Upper lobe of left lung (tissue), 6 donors: Measurements from ENCODE around the gene ELOA. TPM values are rescaled to one million over a fixed set of nuclear protein-coding genes. Genes with fewer than 3 reads are reported as not detected.
A peak's percentile ranks its signal among the peaks of the same experiment; 100 is the strongest.

Experiments
- ATAC-seq, 2 donors: fragments of 200-7000 bp; cut with Tn5 transposase; one replicate each; pipeline ENCODE4 v1.9.1; 2022; ENCODE audit warnings: mild to moderate bottlenecking in 2 of 2, moderate library complexity in 2 of 2; ENCODE audit not compliant: low FRiP score in 2 of 2
- DNase-seq, 2 donors: peaks; one replicate each; pipeline ENCODE4 v3.0.0-alpha.2; 2019 to 2020
- H3K27ac ChIP-seq, 4 donors: fragments of 200-600 bp; sonication (generic); one replicate each; pipeline ENCODE4 v1.5.1; 2016 to 2019
- H3K27me3 ChIP-seq, 4 donors: fragments of 200-600 bp; sonication (generic); one replicate each; pipeline ENCODE4 v1.5.1; 2017 to 2019
- H3K36me3 ChIP-seq, 4 donors: fragments of 200-600 bp; sonication (generic); one replicate each; pipeline ENCODE4 v1.5.1; 2016 to 2019
- H3K4me1 ChIP-seq, 4 donors: fragments of 200-600 bp; sonication (generic); one replicate each; pipeline ENCODE4 v1.5.1; 2018 to 2019
- H3K4me3 ChIP-seq, 4 donors: fragments of 200-600 bp; sonication (generic); one replicate each; pipeline ENCODE4 v1.5.1; 2017 to 2019; ENCODE audit warnings: mild to moderate bottlenecking in 2 of 4, moderate library complexity in 1 of 4
- H3K9me3 ChIP-seq, 4 donors: fragments of 200-600 bp; sonication (generic); one replicate each; pipeline ENCODE4 v1.5.1; 2018 to 2019
- CTCF ChIP-seq, 6 experiments: fragments of 450-650 bp in 4 of 6; fragments of 200-600 bp in 2 of 6; sonication (generic) in 2 of 6; IDR thresholded peaks; one replicate each; pipeline ENCODE4 v1.5.1; 2016 to 2019; ENCODE audit warnings: antibody characterized with exemption in 6 of 6
- EP300 ChIP-seq, 4 donors: sonication (generic); formaldehyde crosslinking; IDR thresholded peaks; one replicate each; pipeline ENCODE4 v1.5.1; 2017; ENCODE audit warnings: antibody characterized with exemption in 4 of 4, control low read depth in 2 of 4
- POLR2A ChIP-seq, 4 donors: fragments of 450-650 bp; IDR thresholded peaks; one replicate each; pipeline ENCODE4 v1.5.1; 2016 to 2017; ENCODE audit warnings: antibody characterized with exemption in 4 of 4, mild to moderate bottlenecking in 2 of 4
- POLR2AphosphoS5 ChIP-seq, 2 donors: sonication (generic); formaldehyde crosslinking; IDR thresholded peaks; one replicate each; pipeline ENCODE4 v1.5.1; 2017; ENCODE audit warnings: antibody characterized with exemption in 2 of 2
- WGBS, 2 donors: methylation state at CpG; one replicate each; pipeline ENCODE4 v1.1.5; 2017 to 2018; 5-methylcytosine and 5-hydroxymethylcytosine counted together
- total RNA-seq, 6 donors: library from RNA; depleted of rRNA in 4 of 6; stranded (reverse); fragments of >200 nt in 4 of 6; gene quantifications; one replicate each; pipeline versions ENCODE4 v1.1.0 to v1.2.1, GENCODE V29; 2016 to 2021
- donor health status: DM: no; HTN: no; CAD: no; lungs with moderate emphysema.
- donor health status: DM: no; HTN: yes; CAD: no; lungs with severe emphysema.

ELOA gene
- total RNA-seq, 6 donors from 2014 or later: 43.2 to 71.2 (median 59.0) TPM

DNA sequence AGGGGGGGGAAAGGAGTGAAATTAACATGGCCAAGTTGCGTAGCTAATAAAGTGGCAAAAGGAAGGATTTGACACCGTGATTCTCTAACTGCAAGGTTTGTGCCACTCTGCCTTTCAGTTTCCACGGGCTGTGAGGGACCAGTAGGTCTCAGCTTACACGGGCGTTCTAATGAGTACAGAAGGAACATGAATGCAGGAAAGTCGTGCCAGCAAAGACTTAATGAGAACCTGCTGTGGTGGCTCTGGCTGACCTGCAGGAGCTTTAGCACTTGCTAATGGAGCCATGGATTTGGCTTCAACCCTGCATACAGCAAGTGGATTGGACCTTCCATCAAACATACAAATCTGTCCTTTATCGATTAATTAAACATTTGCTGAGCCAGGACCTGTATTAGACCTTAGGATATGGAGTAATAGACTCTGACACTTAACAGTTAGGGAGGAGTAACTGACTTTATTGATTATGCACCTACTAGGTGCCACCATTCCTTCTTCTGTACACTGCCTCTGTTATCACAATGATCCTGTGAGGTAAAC is 19.8 kb downstream of the ELOA start:
- WGBS, 2 donors: 83 to 84% methylated on average over 7 of the region's 7 CpGs
- no peak for TF ChIP-seq EP300 (IDR thresholded peaks at IDR 0.05)
- TF ChIP-seq CTCF (IDR thresholded peaks at IDR 0.05): no peak
- no peak for TF ChIP-seq POLR2AphosphoS5 (IDR thresholded peaks at IDR 0.05)
- no peak for TF ChIP-seq POLR2A (IDR thresholded peaks at IDR 0.05)

GRCh38 chr1:23768733-23769132 is 25.5 kb downstream of the ELOA start:
- WGBS, 2 donors: 88 to 89% methylated on average over 5 of the region's 5 CpGs
- peaks cover 3 to 31% (median 7%) of the 10 kb centered on the region in 4 donors for H3K36me3 ChIP-seq
- TF ChIP-seq EP300 (IDR thresholded peaks at IDR 0.05): no peak
- TF ChIP-seq CTCF (IDR thresholded peaks at IDR 0.05): no peak
- TF ChIP-seq POLR2AphosphoS5 (IDR thresholded peaks at IDR 0.05): no peak
- TF ChIP-seq POLR2A (IDR thresholded peaks at IDR 0.05): no peak
- H3K4me3 ChIP-seq: no peak overlapping the region
- no peak for DNase-seq
- peaks cover 0 to 6% (median 2%) of the 10 kb centered on the region in 4 donors for H3K4me1 ChIP-seq
- no peaks in the 10 kb centered on the region for H3K9me3 ChIP-seq
- no peak for ATAC-seq
- H3K27ac ChIP-seq: no peak overlapping the region
- H3K27me3 ChIP-seq: no peaks in the 10 kb centered on the region

More for the DNA sequence above, 19.8 kb downstream of the ELOA start:
- Histone ChIP-seq H3K4me3 (no peak overlapping the region), H3K4me1 (peaks cover 0 to 4% (median 0%) of the 10 kb centered on the region in 4 donors), H3K36me3 (peaks cover 32 to 73% (median 42%) of the 10 kb centered on the region in 4 donors), H3K27me3 (no peaks in the 10 kb centered on the region), H3K9me3 (no peaks in the 10 kb centered on the region), H3K27ac (no peak overlapping the region)
- DNase-seq (no peak), ATAC-seq (no peak)

GRCh38 chr1:23772049-23772853 is 29.0 kb downstream of the ELOA start:
- WGBS, 2 donors: 19% methylated on average over 12 to 14 of the region's 14 CpGs
- TF ChIP-seq EP300 (IDR thresholded peaks at IDR 0.05): no peak
- TF ChIP-seq CTCF (IDR thresholded peaks at IDR 0.05): peak; percentile 79 to 91 (median 86)
- TF ChIP-seq POLR2AphosphoS5 (IDR thresholded peaks at IDR 0.05): no peak
- no peak for TF ChIP-seq POLR2A (IDR thresholded peaks at IDR 0.05)
- ATAC-seq: peak; percentile 91 to 96
- Histone ChIP-seq H3K4me1 (peaks cover 2 to 8% (median 7%) of the 10 kb centered on the region in 4 donors), H3K4me3 (no peak overlapping the region), H3K9me3 (no peaks in the 10 kb centered on the region), H3K27me3 (no peaks in the 10 kb centered on the region), H3K36me3 (peaks cover 0 to 11% (median 0%) of the 10 kb centered on the region in 4 donors), H3K27ac (no peak overlapping the region)
- DNase-seq: peak in 1 of 2 donors; percentile 92

GRCh38 chr1:23772854-23773242 is 29.6 kb downstream of the ELOA start:
- H3K9me3 ChIP-seq: no peaks in the 10 kb centered on the region
- peaks cover 0 to 6% (median 0%) of the 10 kb centered on the region in 4 donors for H3K36me3 ChIP-seq
- no peak overlapping the region for H3K4me3 ChIP-seq
- H3K4me1 ChIP-seq: peaks cover 6 to 14% (median 12%) of the 10 kb centered on the region in 4 donors
- H3K27ac ChIP-seq: no peak overlapping the region
- DNase-seq (no peak), ATAC-seq (no peak)
- TF ChIP-seq CTCF (IDR thresholded peaks at IDR 0.05): no peak
- TF ChIP-seq EP300 (IDR thresholded peaks at IDR 0.05): no peak
- TF ChIP-seq POLR2AphosphoS5 (IDR thresholded peaks at IDR 0.05): no peak
- TF ChIP-seq POLR2A (IDR thresholded peaks at IDR 0.05): no peak
- H3K27me3 ChIP-seq: no peaks in the 10 kb centered on the region
- WGBS, 2 donors: 91% methylated on average over 10 of the region's 10 CpGs
